HepG2 (cell line): ENCODE measurements around the gene TXN2. TPM values are rescaled to one million over a fixed set of nuclear protein-coding genes. Genes with fewer than 3 reads are reported as not detected.

Experiments used
- ATF1 ChIP-seq: IDR thresholded peaks from 2 replicates; pipeline ENCODE4 v1.6.1; 2016; ENCODE audit warnings: mild to moderate bottlenecking, control low read depth
- CEBPG ChIP-seq: IDR thresholded peaks from 2 replicates; pipeline ENCODE4 v1.6.1; 2016
- CENPX ChIP-seq: sonication (generic); formaldehyde crosslinking; IDR thresholded peaks from 2 replicates; pipeline ENCODE4 v1.9.0; 2021; ENCODE audit warnings: mild to moderate bottlenecking, missing genetic modification reagents, moderate library complexity
- CHD4 ChIP-seq: fragments of 200-600 bp; sonication (generic); IDR thresholded peaks from 2 replicates; pipeline ENCODE4 v1.7.0; 2017; ENCODE audit warnings: mild to moderate bottlenecking, low read length, borderline replicate concordance
- FOXC1 ChIP-seq: sonication (generic); formaldehyde crosslinking; IDR thresholded peaks from 2 replicates; pipeline ENCODE4 v1.8.0; 2022; ENCODE audit warnings: mild to moderate bottlenecking, missing genetic modification reagents, borderline replicate concordance
- HMG20B ChIP-seq: conservative IDR thresholded peaks from 2 replicates; pipeline ENCODE4 v1.6.1; 2016; ENCODE audit warnings: missing genetic modification reagents, missing compliant biosample characterization
- KLF16 ChIP-seq, 2 experiments: sonication (generic) in 1 of 2; formaldehyde crosslinking in 1 of 2; IDR thresholded peaks; 2 replicates each; pipeline versions ENCODE4 v1.6.1 to v1.8.0; 2016 to 2023; ENCODE audit warnings: missing genetic modification reagents in 2 of 2, missing compliant biosample characterization in 1 of 2
- MXD3 ChIP-seq: IDR thresholded peaks from 2 replicates; pipeline ENCODE4 v1.6.1; 2016; ENCODE audit warnings: mild to moderate bottlenecking, missing biosample characterization, missing genetic modification reagents
- RAD51 ChIP-seq: fragments of 450-650 bp; IDR thresholded peaks from 2 replicates; pipeline ENCODE4 v1.6.1; 2016; ENCODE audit warnings: borderline replicate concordance
- SP1 ChIP-seq, 2 experiments: fragments of 450-650 bp in 1 of 2; sonication (generic) in 1 of 2; formaldehyde crosslinking in 1 of 2; IDR thresholded peaks; 2 replicates each; pipeline versions ENCODE4 v1.4.0 to v1.6.1; 2016 to 2020; ENCODE audit warnings: missing genetic modification reagents in 1 of 2
- SRF ChIP-seq: IDR thresholded peaks from 2 replicates; pipeline ENCODE4 v1.6.1; 2011; ENCODE audit warnings: mild to moderate bottlenecking, low read depth, low read length, moderate library complexity
- TSC22D2 ChIP-seq: sonication (generic); formaldehyde crosslinking; IDR thresholded peaks from 2 replicates; pipeline ENCODE4 v1.5.1; 2020; ENCODE audit warnings: missing genetic modification reagents, mild to moderate bottlenecking, borderline replicate concordance
- U2AF2 ChIP-seq: fragments of 200-400 bp; formaldehyde crosslinking; IDR thresholded peaks from 2 replicates; pipeline ENCODE4 v1.6.1; 2017; ENCODE audit warnings: low read depth, mild to moderate bottlenecking, low read length
- WIZ ChIP-seq: sonication (generic); formaldehyde crosslinking; IDR thresholded peaks from 2 replicates; pipeline ENCODE4 v1.5.1; 2020; ENCODE audit warnings: mild to moderate bottlenecking, missing genetic modification reagents
- ZBTB3 ChIP-seq: sonication (generic); formaldehyde crosslinking; IDR thresholded peaks from 2 replicates; pipeline ENCODE4 v1.4.0; 2020; ENCODE audit warnings: low read depth, mild to moderate bottlenecking, moderate library complexity, missing genetic modification reagents, borderline replicate concordance
- ZNF256 ChIP-seq: sonication (generic); formaldehyde crosslinking; conservative IDR thresholded peaks from 2 replicates; pipeline ENCODE4 v1.4.0; 2020; ENCODE audit warnings: missing genetic modification reagents
- ZNF333 ChIP-seq: sonication (generic); formaldehyde crosslinking; IDR thresholded peaks from 2 replicates; pipeline ENCODE4 v1.4.0; 2020; ENCODE audit warnings: mild to moderate bottlenecking, missing genetic modification reagents, borderline replicate concordance
- ZNF446 ChIP-seq: sonication (generic); formaldehyde crosslinking; IDR thresholded peaks from 2 replicates; pipeline ENCODE4 v1.5.0; 2020; ENCODE audit warnings: mild to moderate bottlenecking, missing genetic modification reagents
- ZNF510 ChIP-seq: sonication (generic); formaldehyde crosslinking; IDR thresholded peaks from 2 replicates; pipeline ENCODE4 v1.4.0; 2020; ENCODE audit warnings: low read depth, mild to moderate bottlenecking, missing genetic modification reagents
- ZNF557 ChIP-seq: sonication (generic); formaldehyde crosslinking; IDR thresholded peaks from 2 replicates; pipeline ENCODE4 v1.4.0; 2020; ENCODE audit warnings: missing genetic modification reagents
- ZNF577 ChIP-seq: sonication (generic); formaldehyde crosslinking; IDR thresholded peaks from 2 replicates; pipeline ENCODE4 v1.4.0; 2020; ENCODE audit warnings: mild to moderate bottlenecking, low read depth, missing genetic modification reagents, borderline replicate concordance
- ZSCAN25 ChIP-seq: sonication (generic); formaldehyde crosslinking; IDR thresholded peaks from 2 replicates; pipeline ENCODE4 v1.8.0; 2022; ENCODE audit warnings: mild to moderate bottlenecking, missing genetic modification reagents
- polyA plus RNA-seq, 8 experiments: library from polyadenylated mRNA; depleted of rRNA in 3 of 8; stranded (reverse) in 7 of 8; unstranded in 1 of 8; fragments of >200 nt; fragmentation: Illumina TruSeq in 4 of 8; extraction: Trizol in 4 of 8; gene quantifications; 2 replicates each; pipeline versions ENCODE4 v1.2.1 to v1.2.3, GENCODE V29; 2011 to 2016; ENCODE audit warnings: low read depth in 4 of 8, missing spikeins in 1 of 8, mixed read lengths in 1 of 8; ENCODE audit not compliant: insufficient read depth in 1 of 8
- total RNA-seq, 5 experiments: library from RNA; depleted of rRNA; stranded (reverse); fragments of >200 nt; fragmentation: Illumina TruSeq; extraction: Trizol; gene quantifications; 2 replicates each; pipeline ENCODE4 v1.2.3, GENCODE V29; 2016; ENCODE audit warnings: low read depth in 1 of 5
- TF ChIP-seq, protein P1 (sequence below): sonication (generic); formaldehyde crosslinking; IDR thresholded peaks from 2 replicates; pipeline ENCODE4 v1.4.0; 2020; ENCODE audit warnings: missing genetic modification reagents, borderline replicate concordance
- TF ChIP-seq, protein P2 (sequence below): sonication (generic); formaldehyde crosslinking; IDR thresholded peaks from 2 replicates; pipeline ENCODE4 v1.8.0; 2022; ENCODE audit warnings: mild to moderate bottlenecking, missing genetic modification reagents
- TF ChIP-seq, protein P3 (sequence below): sonication (generic); formaldehyde crosslinking; IDR thresholded peaks from 2 replicates; pipeline ENCODE4 v1.8.1; 2023; ENCODE audit warnings: missing genetic modification reagents, mild to moderate bottlenecking, borderline replicate concordance

The TXN2 gene
- total and polyA plus RNA-seq, 2 of the 13 experiments (the other 11 are each of a cell fraction or from before 2014, with no cell fraction given): 41.4 to 109 TPM

DNA sequence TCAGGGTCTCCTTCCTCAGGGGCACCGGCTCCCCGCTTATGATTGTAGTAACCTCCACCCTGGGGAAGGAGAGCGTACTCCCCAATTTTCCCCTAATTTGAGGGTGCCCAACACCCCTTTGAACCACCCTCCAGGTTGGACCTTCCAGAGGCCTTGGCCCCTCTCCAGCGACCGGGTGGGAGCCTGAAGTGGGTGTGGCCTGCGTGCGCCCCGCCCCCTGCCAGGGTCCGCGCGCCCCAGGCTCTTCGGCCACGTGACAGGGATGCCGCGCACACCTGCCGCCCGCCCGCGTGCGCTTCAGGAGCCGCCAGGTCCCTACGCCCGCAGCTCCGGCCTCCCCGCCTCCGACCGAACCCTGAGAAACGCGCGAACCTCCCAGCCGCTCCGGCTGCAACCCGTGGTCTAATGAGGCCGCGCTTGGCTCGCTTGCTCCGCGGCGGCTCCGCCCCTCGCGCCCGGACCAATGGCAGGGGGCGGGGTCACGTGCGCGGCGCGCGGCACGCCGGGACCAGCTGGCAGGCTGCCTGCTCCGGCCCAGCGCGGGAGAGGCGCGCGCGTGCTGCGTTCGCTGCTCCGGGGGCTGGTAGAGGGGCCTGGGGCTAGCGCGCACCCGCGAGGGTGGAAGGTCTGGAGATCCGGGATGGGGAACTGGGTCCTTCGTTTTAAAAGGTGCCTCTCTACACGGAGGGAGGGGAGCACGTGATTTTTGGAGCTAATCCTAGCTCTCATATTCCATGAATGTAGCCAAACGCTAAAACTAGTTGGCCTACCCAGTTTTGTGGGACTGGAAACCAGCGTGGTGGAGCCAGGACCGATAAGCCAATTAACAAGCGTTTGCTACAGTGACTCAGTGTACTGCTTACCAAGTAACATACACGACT, 25.4 kb upstream of the TXN2 start, which contains the start of gene FOXRED2 (continued):
- TF ChIP-seq, protein P1, sequence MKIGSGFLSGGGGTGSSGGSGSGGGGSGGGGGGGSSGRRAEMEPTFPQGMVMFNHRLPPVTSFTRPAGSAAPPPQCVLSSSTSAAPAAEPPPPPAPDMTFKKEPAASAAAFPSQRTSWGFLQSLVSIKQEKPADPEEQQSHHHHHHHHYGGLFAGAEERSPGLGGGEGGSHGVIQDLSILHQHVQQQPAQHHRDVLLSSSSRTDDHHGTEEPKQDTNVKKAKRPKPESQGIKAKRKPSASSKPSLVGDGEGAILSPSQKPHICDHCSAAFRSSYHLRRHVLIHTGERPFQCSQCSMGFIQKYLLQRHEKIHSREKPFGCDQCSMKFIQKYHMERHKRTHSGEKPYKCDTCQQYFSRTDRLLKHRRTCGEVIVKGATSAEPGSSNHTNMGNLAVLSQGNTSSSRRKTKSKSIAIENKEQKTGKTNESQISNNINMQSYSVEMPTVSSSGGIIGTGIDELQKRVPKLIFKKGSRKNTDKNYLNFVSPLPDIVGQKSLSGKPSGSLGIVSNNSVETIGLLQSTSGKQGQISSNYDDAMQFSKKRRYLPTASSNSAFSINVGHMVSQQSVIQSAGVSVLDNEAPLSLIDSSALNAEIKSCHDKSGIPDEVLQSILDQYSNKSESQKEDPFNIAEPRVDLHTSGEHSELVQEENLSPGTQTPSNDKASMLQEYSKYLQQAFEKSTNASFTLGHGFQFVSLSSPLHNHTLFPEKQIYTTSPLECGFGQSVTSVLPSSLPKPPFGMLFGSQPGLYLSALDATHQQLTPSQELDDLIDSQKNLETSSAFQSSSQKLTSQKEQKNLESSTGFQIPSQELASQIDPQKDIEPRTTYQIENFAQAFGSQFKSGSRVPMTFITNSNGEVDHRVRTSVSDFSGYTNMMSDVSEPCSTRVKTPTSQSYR: peak; percentile 26; the same call in 1 of the 2 replicates
- TF ChIP-seq, protein P2, sequence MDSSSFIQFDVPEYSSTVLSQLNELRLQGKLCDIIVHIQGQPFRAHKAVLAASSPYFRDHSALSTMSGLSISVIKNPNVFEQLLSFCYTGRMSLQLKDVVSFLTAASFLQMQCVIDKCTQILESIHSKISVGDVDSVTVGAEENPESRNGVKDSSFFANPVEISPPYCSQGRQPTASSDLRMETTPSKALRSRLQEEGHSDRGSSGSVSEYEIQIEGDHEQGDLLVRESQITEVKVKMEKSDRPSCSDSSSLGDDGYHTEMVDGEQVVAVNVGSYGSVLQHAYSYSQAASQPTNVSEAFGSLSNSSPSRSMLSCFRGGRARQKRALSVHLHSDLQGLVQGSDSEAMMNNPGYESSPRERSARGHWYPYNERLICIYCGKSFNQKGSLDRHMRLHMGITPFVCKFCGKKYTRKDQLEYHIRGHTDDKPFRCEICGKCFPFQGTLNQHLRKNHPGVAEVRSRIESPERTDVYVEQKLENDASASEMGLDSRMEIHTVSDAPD: peak; percentile 78; the same call in 1 of the 2 replicates
- 0 out of 2 replicates have a peak, but pooled peaks have one; percentile 23 for TF ChIP-seq SP1 (IDR thresholded peaks at IDR 0.05)
- TF ChIP-seq SP1 (CRISPR knock-in tag; IDR thresholded peaks at IDR 0.05): peak; percentile 91
- TF ChIP-seq CEBPG (CRISPR knock-in tag): no peak
- TF ChIP-seq, protein P3, sequence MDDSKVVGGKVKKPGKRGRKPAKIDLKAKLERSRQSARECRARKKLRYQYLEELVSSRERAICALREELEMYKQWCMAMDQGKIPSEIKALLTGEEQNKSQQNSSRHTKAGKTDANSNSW: peak; percentile 98; the same call in 1 of the 2 replicates
- TF ChIP-seq CENPX (CRISPR knock-in tag): no peak
- TF ChIP-seq ZNF510: peak; percentile 46; the same call in 1 of the 2 replicates
- TF ChIP-seq KLF16 (CRISPR knock-in tag; IDR thresholded peaks at IDR 0.05): peak in 1 of 2 experiments; percentile 73; a peak in 1 of 4 replicates
- TF ChIP-seq SRF: 0 out of 2 replicates have a peak, but pooled peaks have one; percentile 6
- TF ChIP-seq CHD4: no peak
- TF ChIP-seq ZSCAN25 (CRISPR knock-in tag): peak; percentile 81
- no peak for TF ChIP-seq HMG20B (CRISPR knock-in tag)
- peak; percentile 98 for TF ChIP-seq ZNF446 (CRISPR knock-in tag)
- TF ChIP-seq TSC22D2 (CRISPR knock-in tag): 0 out of 2 replicates have a peak, but pooled peaks have one; percentile 81
- TF ChIP-seq FOXC1 (CRISPR knock-in tag): peak; percentile 97; the same call in 1 of the 2 replicates
- peak; percentile 96 for TF ChIP-seq ZNF333 (CRISPR knock-in tag)
- no peak for TF ChIP-seq ZNF256 (CRISPR knock-in tag)
- 0 out of 2 replicates have a peak, but pooled peaks have one; percentile 40 for TF ChIP-seq ZNF557 (CRISPR knock-in tag)
- peak; percentile 87 for TF ChIP-seq MXD3 (CRISPR knock-in tag)
- TF ChIP-seq U2AF2: 0 out of 2 replicates have a peak, but pooled peaks have one; percentile 48
- peak; percentile 51; the same call in 1 of the 2 replicates for TF ChIP-seq RAD51
- TF ChIP-seq WIZ (CRISPR knock-in tag): no peak
- no peak for TF ChIP-seq ZBTB3 (CRISPR knock-in tag)
- 0 out of 2 replicates have a peak, but pooled peaks have one; percentile 21 for TF ChIP-seq ZNF577 (CRISPR knock-in tag)
- TF ChIP-seq ATF1 (CRISPR knock-in tag): no peak
